ENCODE results near the gene KLC1. TPM values are rescaled to one million over a fixed set of nuclear protein-coding genes. Genes with fewer than 3 reads are reported as not detected.

The KLC1 gene
- total RNA-seq, 4 donors from 2014 or later: 236 to 340 (median 281) TPM

DNA sequence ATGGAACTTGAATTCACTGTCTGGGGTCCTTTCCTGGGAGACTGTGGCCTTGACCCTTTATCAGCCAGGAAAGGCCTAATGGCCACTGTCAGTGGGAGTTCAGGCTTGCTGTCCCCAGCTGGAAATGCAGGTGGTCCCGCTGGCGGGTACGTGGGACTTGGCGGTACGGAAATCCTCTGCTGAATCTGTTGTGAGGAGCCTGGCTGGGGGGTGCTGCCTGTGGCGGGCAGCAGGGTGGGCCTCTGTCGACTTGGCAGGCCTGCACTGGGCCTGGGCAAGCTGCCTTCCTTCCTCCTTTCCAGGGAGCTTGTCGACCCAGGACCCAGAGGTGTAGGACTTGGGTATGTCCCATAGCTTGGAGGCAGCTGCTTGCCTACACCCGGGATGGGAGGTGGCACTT, 112.9 kb downstream of the KLC1 start:
- no peaks in the 10 kb centered on the region for H3K27me3 ChIP-seq
- 86 to 88% methylated on average over 2 to 7 of the region's 9 CpGs for WGBS, 2 donors
- H3K4me1 ChIP-seq: peaks cover 30 to 37% of the 10 kb centered on the region in 2 donors
- H3K27ac ChIP-seq: peak overlapping the region; percentile 71 to 94 (median 85)
- intact Hi-C loops (cut with DNase I): no loop called here
- no peak overlapping the region for H3K4me3 ChIP-seq (replicated peaks in 1 of 3)
- no peak for TF ChIP-seq POLR2A (IDR thresholded peaks at IDR 0.05)
- TF ChIP-seq, protein P1, sequence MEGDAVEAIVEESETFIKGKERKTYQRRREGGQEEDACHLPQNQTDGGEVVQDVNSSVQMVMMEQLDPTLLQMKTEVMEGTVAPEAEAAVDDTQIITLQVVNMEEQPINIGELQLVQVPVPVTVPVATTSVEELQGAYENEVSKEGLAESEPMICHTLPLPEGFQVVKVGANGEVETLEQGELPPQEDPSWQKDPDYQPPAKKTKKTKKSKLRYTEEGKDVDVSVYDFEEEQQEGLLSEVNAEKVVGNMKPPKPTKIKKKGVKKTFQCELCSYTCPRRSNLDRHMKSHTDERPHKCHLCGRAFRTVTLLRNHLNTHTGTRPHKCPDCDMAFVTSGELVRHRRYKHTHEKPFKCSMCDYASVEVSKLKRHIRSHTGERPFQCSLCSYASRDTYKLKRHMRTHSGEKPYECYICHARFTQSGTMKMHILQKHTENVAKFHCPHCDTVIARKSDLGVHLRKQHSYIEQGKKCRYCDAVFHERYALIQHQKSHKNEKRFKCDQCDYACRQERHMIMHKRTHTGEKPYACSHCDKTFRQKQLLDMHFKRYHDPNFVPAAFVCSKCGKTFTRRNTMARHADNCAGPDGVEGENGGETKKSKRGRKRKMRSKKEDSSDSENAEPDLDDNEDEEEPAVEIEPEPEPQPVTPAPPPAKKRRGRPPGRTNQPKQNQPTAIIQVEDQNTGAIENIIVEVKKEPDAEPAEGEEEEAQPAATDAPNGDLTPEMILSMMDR (IDR thresholded peaks at IDR 0.05): no peak
- DNase-seq: no peak
- H3K36me3 ChIP-seq: peaks cover 58 to 68% of the 10 kb centered on the region in 2 donors
- H3K9me3 ChIP-seq: no peaks in the 10 kb centered on the region

DNA sequence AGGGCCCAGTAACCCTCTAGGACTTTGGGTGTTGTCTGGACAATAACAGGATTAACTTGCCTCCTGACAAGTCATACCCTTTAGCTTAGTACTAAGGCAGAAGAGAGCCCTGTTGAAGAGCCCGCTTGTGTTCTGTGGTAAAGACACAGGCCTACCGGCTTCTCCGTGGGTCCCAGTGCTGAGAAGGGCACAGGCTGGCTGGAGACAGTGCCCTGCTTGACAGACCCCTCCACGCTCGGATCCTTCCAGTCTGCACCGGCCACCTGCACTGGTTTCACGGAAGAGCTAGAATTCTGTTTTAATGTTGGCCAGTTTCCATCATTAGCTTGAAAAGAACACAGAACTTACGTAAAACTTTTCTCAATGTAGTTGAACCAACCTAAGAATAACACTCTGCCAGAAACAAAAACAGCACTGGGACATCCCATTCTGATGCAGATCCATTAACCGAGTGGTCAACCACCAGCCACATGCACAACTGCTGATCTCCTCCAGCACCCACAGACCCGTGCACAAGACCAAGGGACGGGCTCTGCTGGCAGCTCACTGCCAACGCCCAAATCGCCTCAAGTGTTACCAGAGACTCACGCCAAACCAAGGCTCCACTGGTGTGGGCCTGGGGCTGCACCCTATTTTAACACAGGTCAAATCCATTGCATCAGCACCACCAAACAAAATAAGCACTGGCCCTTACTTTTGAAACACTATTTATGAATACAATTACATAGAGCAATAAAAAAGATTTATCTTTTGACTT, 113.7 kb downstream of the KLC1 start:
- H3K36me3 ChIP-seq: peaks cover 63 to 66% of the 10 kb centered on the region in 2 donors
- H3K9me3 ChIP-seq: no peaks in the 10 kb centered on the region
- H3K27ac ChIP-seq: peak overlapping the region; percentile 71 to 94 (median 85)
- H3K27me3 ChIP-seq: no peaks in the 10 kb centered on the region
- intact Hi-C loops (cut with DNase I): no loop called here
- TF ChIP-seq, protein P1 (IDR thresholded peaks at IDR 0.05): peak in 1 of 6 experiments; percentile 9
- peak in 1 of 2 donors; percentile 67 for TF ChIP-seq POLR2A (IDR thresholded peaks at IDR 0.05)
- H3K4me3 ChIP-seq (replicated peaks in 1 of 3): no peak overlapping the region
- peaks cover 24 to 30% of the 10 kb centered on the region in 2 donors for H3K4me1 ChIP-seq
- DNase-seq: peak; percentile 87 to 90
- WGBS, 2 donors: 49 to 54% methylated on average over 11 to 14 of the region's 14 CpGs

DNA sequence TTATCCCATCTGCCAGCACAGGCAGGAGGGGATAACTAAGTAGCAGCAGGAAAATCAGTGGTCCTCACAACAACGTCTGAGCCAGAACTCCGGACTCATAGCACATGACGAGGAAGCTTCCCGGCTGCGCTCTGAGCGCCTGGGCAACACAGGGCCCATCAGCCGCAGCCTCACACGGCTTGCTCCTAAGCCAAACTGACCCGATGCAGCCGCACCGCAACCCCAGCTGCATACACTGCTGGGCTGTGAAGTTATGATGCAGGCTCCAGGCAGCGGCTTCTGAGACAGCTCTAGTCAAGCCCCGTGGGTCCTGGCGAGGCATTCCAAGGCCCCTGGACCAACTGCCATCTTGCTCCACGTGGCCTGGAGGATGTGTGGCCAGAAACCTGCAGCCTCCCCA, 114.7 kb downstream of the KLC1 start:
- Histone ChIP-seq H3K27ac (peak overlapping the region; percentile 26 to 94 (median 85)), H3K36me3 (peaks cover 60 to 63% of the 10 kb centered on the region in 2 donors), H3K27me3 (no peaks in the 10 kb centered on the region), H3K4me1 (peaks cover 24 to 29% of the 10 kb centered on the region in 2 donors), H3K4me3 (replicated peaks in 1 of 3) (no peak overlapping the region), H3K9me3 (no peaks in the 10 kb centered on the region)
- intact Hi-C loops (cut with DNase I): no loop called here
- TF ChIP-seq POLR2A (IDR thresholded peaks at IDR 0.05): no peak
- TF ChIP-seq, protein P1 (IDR thresholded peaks at IDR 0.05): no peak
- no peak for DNase-seq
- 91 to 95% methylated on average over 7 to 15 of the region's 15 CpGs for WGBS, 2 donors

DNA sequence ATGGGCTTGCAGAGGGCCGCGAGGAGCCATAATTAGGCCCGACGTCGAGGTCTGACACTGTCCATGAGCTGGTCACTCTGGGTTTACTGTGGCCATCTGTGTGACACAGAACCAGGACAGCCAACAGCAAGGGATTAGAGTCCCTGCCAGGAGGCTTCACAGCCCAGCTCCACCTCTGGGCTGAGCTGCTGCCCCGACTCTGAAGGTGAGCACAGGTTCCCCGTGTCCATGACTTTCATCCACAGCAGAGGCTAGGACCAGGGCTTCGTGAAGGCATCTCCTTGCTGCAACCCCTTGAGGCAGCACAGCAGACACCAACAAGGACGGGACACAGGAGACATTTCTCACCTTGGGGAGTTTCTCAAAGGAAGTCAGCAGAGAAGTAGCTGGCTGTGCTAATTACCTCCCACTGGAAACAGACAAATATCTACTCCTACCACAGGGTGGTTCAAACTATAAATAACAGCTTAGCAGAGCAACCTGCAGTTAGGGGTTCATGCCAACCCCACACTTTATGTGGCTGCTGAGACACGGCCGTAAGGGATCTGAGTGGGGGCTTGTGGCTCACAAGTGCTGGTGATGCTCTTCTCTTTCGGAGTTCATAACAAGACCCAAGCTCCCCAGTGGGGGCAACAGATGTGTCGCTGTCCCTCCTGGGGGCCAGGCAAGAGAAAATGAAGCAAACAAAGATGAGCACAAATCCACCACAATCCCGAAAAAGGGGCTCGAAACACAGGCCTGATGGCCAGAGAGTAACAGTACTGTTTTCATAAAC, 115.8 kb downstream of the KLC1 start:
- no peaks in the 10 kb centered on the region for H3K27me3 ChIP-seq
- H3K9me3 ChIP-seq: no peaks in the 10 kb centered on the region
- H3K27ac ChIP-seq: peak overlapping the region in 2 of 3 donors; percentile 85 to 94
- WGBS, 2 donors: 85 to 93% methylated on average over 9 to 12 of the region's 15 CpGs
- TF ChIP-seq POLR2A (IDR thresholded peaks at IDR 0.05): no peak
- TF ChIP-seq, protein P1 (IDR thresholded peaks at IDR 0.05): no peak
- intact Hi-C loops (cut with DNase I): no loop called here
- peaks cover 59 to 61% of the 10 kb centered on the region in 2 donors for H3K36me3 ChIP-seq
- H3K4me1 ChIP-seq: peaks cover 24 to 29% of the 10 kb centered on the region in 2 donors
- DNase-seq: no peak
- no peak overlapping the region for H3K4me3 ChIP-seq (replicated peaks in 1 of 3)
